Naive thymus-derived CD4-positive, alpha-beta T cell (primary cell): ENCODE results near the gene ZNF385B. TPM values are rescaled to one million over a fixed set of nuclear protein-coding genes. Genes with fewer than 3 reads are reported as not detected.

ENCODE experiments used
- ATAC-seq: fragments of 150-1000 bp; cut with Tn5 transposase; 2 replicates; pipeline ENCODE4 v1.10.0; 2021; ENCODE audit warnings: mild to moderate bottlenecking, moderate library complexity
- CTCF ChIA-PET: fragments of 350-600 bp; sonication (Branson Sonifier 250); formaldehyde crosslinking; loops from one replicate; lab custom pipeline; 2021; ENCODE audit warnings: antibody characterized with exemption; lab: Charles Lee
- POLR2A ChIA-PET: fragments of 350-600 bp; sonication (Branson Sonifier 250); formaldehyde crosslinking; loops from one replicate; lab custom pipeline; 2021; ENCODE audit warnings: antibody characterized with exemption, inconsistent platforms; lab: Charles Lee
- DNase-seq, 9 donors: peaks; one replicate each; pipeline versions ENCODE4 v3.0.0 to v3.0.0-alpha.2; 2020 to 2022; ENCODE audit warnings: mixed read lengths in 1 of 9
- H3K27ac ChIP-seq: one replicate; pipeline ENCODE4 v1.7.0; 2013; ENCODE audit warnings: mild to moderate bottlenecking, low read depth, low read length, moderate library complexity
- H3K27me3 ChIP-seq, 2 donors: one replicate each; pipeline ENCODE4 v1.7.0; 2013; ENCODE audit warnings: low read length in 2 of 2, mild to moderate bottlenecking in 2 of 2, moderate library complexity in 2 of 2; ENCODE audit not compliant: control insufficient read depth in 2 of 2, insufficient read depth in 2 of 2
- H3K36me3 ChIP-seq, 3 experiments: 1 replicate in 2 of 3; 2 replicates in 1 of 3; pipeline ENCODE4 v1.7.0; 2013; ENCODE audit warnings: low read length in 3 of 3, mild to moderate bottlenecking in 3 of 3, moderate library complexity in 1 of 3; ENCODE audit not compliant: insufficient read depth in 3 of 3, control insufficient read depth in 2 of 3
- H3K4me1 ChIP-seq, 2 donors: one replicate each; pipeline ENCODE4 v1.7.0; 2013; ENCODE audit warnings: low read length in 2 of 2, mild to moderate bottlenecking in 2 of 2, moderate library complexity in 1 of 2; ENCODE audit not compliant: control insufficient read depth in 2 of 2, insufficient read depth in 2 of 2
- H3K4me3 ChIP-seq: 2 replicates; pipeline ENCODE4 v1.7.0; 2013; ENCODE audit warnings: mild to moderate bottlenecking, low read length
- H3K9me3 ChIP-seq, 3 experiments: 1 replicate in 2 of 3; 2 replicates in 1 of 3; pipeline ENCODE4 v1.7.0; 2013; ENCODE audit warnings: low read length in 3 of 3; ENCODE audit not compliant: control insufficient read depth in 2 of 3
- H3K27ac Mint-ChIP-seq, 9 donors: one replicate each; pipeline ENCODE4 v1.8.0; 2020 to 2022; ENCODE audit warnings: mixed read lengths in 9 of 9, mild to moderate bottlenecking in 8 of 9, moderate library complexity in 5 of 9, inconsistent platforms in 2 of 9
- H3K27me3 Mint-ChIP-seq, 5 donors: one replicate each; pipeline ENCODE4 v1.8.0; 2021 to 2022; ENCODE audit warnings: mixed read lengths in 5 of 5, mild to moderate bottlenecking in 1 of 5
- H3K36me3 Mint-ChIP-seq, 5 donors: one replicate each; pipeline ENCODE4 v1.8.0; 2020 to 2022; ENCODE audit warnings: mixed read lengths in 5 of 5, mild to moderate bottlenecking in 3 of 5, inconsistent platforms in 1 of 5
- H3K4me1 Mint-ChIP-seq, 7 donors: one replicate each; pipeline ENCODE4 v1.8.0; 2020 to 2022; ENCODE audit warnings: mixed read lengths in 7 of 7, mild to moderate bottlenecking in 3 of 7, inconsistent platforms in 1 of 7
- H3K4me3 Mint-ChIP-seq, 10 donors: one replicate each; pipeline ENCODE4 v1.8.0; 2020 to 2022; ENCODE audit warnings: mild to moderate bottlenecking in 10 of 10, mixed read lengths in 10 of 10, moderate library complexity in 6 of 10, inconsistent platforms in 2 of 10
- H3K9me3 Mint-ChIP-seq, 11 donors: one replicate each; pipeline ENCODE4 v1.8.0; 2020 to 2022; ENCODE audit warnings: mixed read lengths in 11 of 11, mild to moderate bottlenecking in 4 of 11, inconsistent platforms in 1 of 11, moderate library complexity in 1 of 11
- intact Hi-C, 2 donors: fragments of 100-400 bp; cut with micrococcal nuclease; formaldehyde crosslinking; loops; one replicate each; pipeline ENCODE4 v1.15.1; 2023
- polyA plus RNA-seq, 2 donors: library from polyadenylated mRNA; unstranded; fragments of 300-500 nt; fragmentation: Illumina TruSeq; gene quantifications; one replicate each; pipeline ENCODE4 v1.2.3, GENCODE V29; 2021
- total RNA-seq, 6 experiments: library from RNA in 5 of 6; stranded (reverse) in 5 of 6; gene quantifications; 1 replicate in 5 of 6; 2 replicates in 1 of 6; pipeline ENCODE4 v1.2.3 and lab custom pipeline; 2021 to 2026

ZNF385B gene
- total and polyA plus RNA-seq, 7 experiments from 2014 or later, result not detected

DNA sequence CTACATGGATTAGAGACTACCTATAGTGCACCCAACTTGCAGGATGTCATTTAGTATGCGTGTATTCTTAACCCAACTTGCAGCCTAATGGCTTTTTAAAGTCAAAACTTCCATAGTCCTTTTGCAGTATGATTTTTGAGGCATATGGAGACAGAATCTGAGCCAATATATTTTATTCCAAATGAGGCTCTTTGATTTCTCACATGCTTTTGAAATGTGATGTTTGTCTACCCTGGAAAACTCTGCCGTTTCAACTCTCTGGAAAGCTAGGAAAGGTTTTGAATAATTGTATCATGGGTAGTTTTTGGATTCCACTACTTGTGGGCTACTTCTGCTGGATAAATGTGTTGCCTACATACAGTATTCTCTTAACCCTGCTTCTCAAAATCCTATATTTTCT lies 206.6 kb downstream of the ZNF385B start:
- H3K4me1 ChIP-seq, result no peaks in the 10 kb centered on the region
- ATAC-seq (no peak), DNase-seq (no peak)
- H3K4me3 Mint-ChIP-seq, result no peak overlapping the region
- H3K27me3 Mint-ChIP-seq, result peaks cover 0 to 9% (median 0%) of the 10 kb centered on the region in 5 donors
- no peaks in the 10 kb centered on the region for H3K27me3 ChIP-seq
- H3K27ac Mint-ChIP-seq, result no peak overlapping the region
- POLR2A ChIA-PET, result no interaction called here
- H3K4me3 ChIP-seq, result no peak overlapping the region
- H3K9me3 ChIP-seq, result no peaks in the 10 kb centered on the region
- no peaks in the 10 kb centered on the region for H3K36me3 Mint-ChIP-seq
- intact Hi-C loops, result no loop called here
- H3K36me3 ChIP-seq, result no peaks in the 10 kb centered on the region
- H3K4me1 Mint-ChIP-seq, result no peaks in the 10 kb centered on the region
- H3K9me3 Mint-ChIP-seq, result peaks cover 0 to 2% (median 0%) of the 10 kb centered on the region in 11 donors
- H3K27ac ChIP-seq, result no peak overlapping the region
- CTCF ChIA-PET, result no interaction called here

DNA sequence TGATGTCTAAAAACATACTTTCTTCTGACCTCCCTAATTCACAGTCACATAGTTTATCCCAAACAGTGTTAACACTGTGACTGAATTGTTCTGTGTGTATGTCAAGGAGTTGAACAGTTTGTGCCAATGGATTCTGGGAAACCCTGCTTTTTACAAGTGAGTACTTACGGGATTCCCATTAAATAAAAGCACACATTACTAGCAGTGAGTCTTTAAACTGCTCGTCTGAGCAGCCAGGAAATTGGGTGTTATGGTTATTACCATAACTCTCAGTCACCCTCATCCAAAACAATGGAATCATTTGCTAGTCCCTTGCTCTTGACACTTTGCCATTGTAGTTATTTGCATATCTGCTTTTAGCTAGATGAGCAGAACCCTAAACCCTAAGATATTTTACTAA lies 209.1 kb downstream of the ZNF385B start:
- ChIA-PET CTCF (no interaction called here), POLR2A (no interaction called here)
- DNase-seq (no peak), ATAC-seq (no peak)
- H3K36me3 Mint-ChIP-seq, result no peaks in the 10 kb centered on the region
- H3K27ac Mint-ChIP-seq, result no peak overlapping the region
- Histone ChIP-seq H3K9me3 (no peaks in the 10 kb centered on the region), H3K27ac (no peak overlapping the region), H3K4me3 (no peak overlapping the region), H3K27me3 (no peaks in the 10 kb centered on the region), H3K4me1 (no peaks in the 10 kb centered on the region), H3K36me3 (no peaks in the 10 kb centered on the region)
- H3K4me3 Mint-ChIP-seq, result no peak overlapping the region
- peaks cover 0 to 4% (median 0%) of the 10 kb centered on the region in 11 donors for H3K9me3 Mint-ChIP-seq
- no peaks in the 10 kb centered on the region for H3K4me1 Mint-ChIP-seq
- peaks cover 0 to 10% (median 0%) of the 10 kb centered on the region in 5 donors for H3K27me3 Mint-ChIP-seq
- intact Hi-C loops, result no loop called here

DNA sequence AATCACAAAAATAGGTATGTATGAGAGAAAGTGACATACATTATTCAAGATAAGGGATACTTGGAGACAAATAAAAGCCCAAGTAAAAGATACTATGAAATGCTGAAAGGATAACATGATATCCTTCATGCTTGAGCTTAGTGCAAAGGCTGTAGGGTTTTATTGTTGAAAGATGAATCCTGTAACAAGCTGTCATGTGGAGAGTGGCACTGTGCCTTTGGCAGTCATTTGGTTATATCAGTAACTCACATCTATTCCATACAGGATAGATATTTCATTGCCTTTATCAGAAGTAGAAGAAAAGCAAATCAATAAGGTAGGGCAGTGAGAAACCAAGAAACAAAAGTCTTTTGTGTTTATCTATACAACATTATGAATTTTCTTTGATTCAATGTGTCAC lies 211.0 kb downstream of the ZNF385B start:
- intact Hi-C loops, result no loop called here
- Mint-ChIP-seq H3K36me3 (no peaks in the 10 kb centered on the region), H3K27ac (no peak overlapping the region), H3K4me1 (no peaks in the 10 kb centered on the region), H3K27me3 (peaks cover 0 to 16% (median 4%) of the 10 kb centered on the region in 5 donors), H3K9me3 (peaks cover 0 to 2% (median 0%) of the 10 kb centered on the region in 11 donors), H3K4me3 (no peak overlapping the region)
- ATAC-seq (no peak), DNase-seq (no peak)
- Histone ChIP-seq H3K36me3 (no peaks in the 10 kb centered on the region), H3K4me1 (no peaks in the 10 kb centered on the region), H3K27ac (no peak overlapping the region), H3K9me3 (no peaks in the 10 kb centered on the region), H3K4me3 (no peak overlapping the region), H3K27me3 (no peaks in the 10 kb centered on the region)
- CTCF ChIA-PET, result no interaction called here
- POLR2A ChIA-PET, result no interaction called here

DNA sequence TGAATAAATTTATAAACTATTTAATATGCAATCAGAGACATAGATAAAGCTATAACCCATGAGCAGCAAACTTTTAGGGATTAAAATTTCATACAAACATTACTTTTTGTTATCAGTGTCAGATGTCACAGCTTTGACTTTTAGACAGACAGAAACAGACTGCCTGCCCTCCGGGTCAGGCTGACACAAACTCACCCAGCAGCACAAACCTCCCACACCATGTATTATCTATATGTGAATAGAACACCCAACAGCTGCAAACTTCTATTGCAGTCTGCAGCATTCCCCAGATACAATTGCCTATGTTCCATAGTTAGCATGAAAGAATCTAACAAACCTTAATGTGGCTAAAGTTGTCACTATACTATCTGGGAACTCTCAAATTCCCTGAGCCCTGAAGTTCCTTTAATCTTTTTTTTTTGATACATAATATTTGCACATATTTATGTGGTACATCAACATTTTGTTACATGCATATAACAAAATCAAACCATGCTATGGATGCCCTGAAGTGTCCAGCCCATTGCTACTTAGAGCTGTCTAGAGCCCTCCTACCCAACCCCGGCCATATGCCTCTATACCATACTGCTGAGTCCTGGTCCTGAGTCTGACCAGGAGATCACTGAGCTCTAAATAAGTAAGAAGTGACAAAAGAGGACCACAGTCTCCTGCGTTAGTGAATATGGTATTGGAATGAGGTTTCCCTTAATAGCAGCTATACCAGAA lies 214.4 kb downstream of the ZNF385B start:
- ATAC-seq (no peak), DNase-seq (no peak)
- Histone ChIP-seq H3K27ac (no peak overlapping the region), H3K36me3 (no peaks in the 10 kb centered on the region), H3K27me3 (no peaks in the 10 kb centered on the region), H3K4me1 (no peaks in the 10 kb centered on the region), H3K9me3 (no peaks in the 10 kb centered on the region), H3K4me3 (no peak overlapping the region)
- POLR2A ChIA-PET, result interaction anchor here (0.7 kb wide), 1 partner anchor 91 kb away, joined by 4 read pairs; no protein-coding TSS in a partner anchor
- Mint-ChIP-seq H3K27me3 (peaks cover 0 to 16% (median 4%) of the 10 kb centered on the region in 5 donors), H3K36me3 (no peaks in the 10 kb centered on the region), H3K9me3 (peaks cover 0 to 2% (median 0%) of the 10 kb centered on the region in 11 donors), H3K4me1 (no peaks in the 10 kb centered on the region), H3K27ac (no peak overlapping the region), H3K4me3 (no peak overlapping the region)
- intact Hi-C loops, result no loop called here
- CTCF ChIA-PET, result interaction anchor here (0.6 kb wide), 1 partner anchor 21 kb away, joined by 3 read pairs; no protein-coding TSS in a partner anchor

DNA sequence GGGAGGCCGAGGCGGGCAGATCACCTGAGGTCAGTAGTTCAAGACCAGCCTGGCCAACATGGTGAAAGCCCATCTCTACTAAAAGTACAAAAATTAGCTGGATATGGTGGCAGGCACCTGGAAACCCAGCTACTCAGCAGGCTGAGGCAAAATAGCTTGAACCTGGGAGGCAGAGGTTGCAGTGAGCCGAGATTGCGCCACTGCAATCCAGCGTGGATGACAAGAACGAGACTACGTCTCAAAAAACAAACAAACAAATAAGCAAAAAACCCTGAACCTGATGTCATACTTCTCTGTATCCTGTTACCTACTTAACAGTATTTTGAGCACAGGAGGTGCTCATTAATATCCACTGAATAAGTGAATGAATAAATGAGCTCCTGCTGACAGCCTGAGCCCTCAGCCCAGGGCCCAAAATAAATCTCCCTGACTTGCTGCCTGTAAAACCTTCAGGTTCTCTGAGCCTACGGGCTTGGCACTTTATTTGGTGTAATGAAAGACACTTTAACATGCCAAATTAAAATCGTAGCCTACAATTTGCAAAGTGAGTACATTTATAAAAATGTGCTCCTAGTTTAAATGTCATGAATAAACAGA lies 215.1 kb downstream of the ZNF385B start:
- intact Hi-C loops, result no loop called here
- Mint-ChIP-seq H3K27me3 (peaks cover 0 to 16% (median 4%) of the 10 kb centered on the region in 5 donors), H3K27ac (no peak overlapping the region), H3K4me3 (no peak overlapping the region), H3K4me1 (no peaks in the 10 kb centered on the region), H3K9me3 (peaks cover 0 to 2% (median 0%) of the 10 kb centered on the region in 11 donors), H3K36me3 (no peaks in the 10 kb centered on the region)
- CTCF ChIA-PET, result no interaction called here
- H3K9me3 ChIP-seq, result no peaks in the 10 kb centered on the region
- POLR2A ChIA-PET, result interaction anchor here (0.7 kb wide), 1 partner anchor 92 kb away, joined by 4 read pairs; no protein-coding TSS in a partner anchor
- H3K4me3 ChIP-seq, result no peak overlapping the region
- DNase-seq, result no peak
- ATAC-seq, result no peak
- no peak overlapping the region for H3K27ac ChIP-seq
- H3K27me3 ChIP-seq, result no peaks in the 10 kb centered on the region
- H3K36me3 ChIP-seq, result no peaks in the 10 kb centered on the region
- no peaks in the 10 kb centered on the region for H3K4me1 ChIP-seq

DNA sequence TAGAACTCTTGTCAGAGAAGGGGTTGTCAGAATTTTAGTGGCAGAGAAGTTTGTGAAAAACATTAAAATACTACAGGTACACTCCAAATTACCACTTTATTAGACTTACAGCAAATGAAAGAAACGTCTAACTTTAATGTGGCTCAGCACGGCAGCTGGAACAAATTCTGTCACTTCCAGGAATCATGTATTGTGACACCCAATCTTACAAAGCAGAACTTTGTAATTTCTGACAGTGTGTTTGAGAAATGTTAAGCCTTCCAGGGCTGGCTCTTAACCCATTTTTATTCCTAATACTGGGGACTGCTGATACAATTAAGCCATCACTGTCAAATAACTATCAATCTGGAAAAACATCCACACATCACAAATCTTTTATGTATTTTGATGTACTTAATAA lies 216.4 kb downstream of the ZNF385B start:
- Mint-ChIP-seq H3K27ac (no peak overlapping the region), H3K36me3 (no peaks in the 10 kb centered on the region), H3K4me1 (no peaks in the 10 kb centered on the region), H3K4me3 (no peak overlapping the region), H3K9me3 (peaks cover 0 to 2% (median 0%) of the 10 kb centered on the region in 11 donors), H3K27me3 (peaks cover 0 to 16% (median 4%) of the 10 kb centered on the region in 5 donors)
- ChIA-PET POLR2A (no interaction called here), CTCF (no interaction called here)
- ATAC-seq, result no peak
- Histone ChIP-seq H3K4me1 (no peaks in the 10 kb centered on the region), H3K27ac (no peak overlapping the region), H3K9me3 (no peaks in the 10 kb centered on the region), H3K27me3 (no peaks in the 10 kb centered on the region), H3K36me3 (no peaks in the 10 kb centered on the region), H3K4me3 (no peak overlapping the region)
- intact Hi-C loops, result no loop called here
- DNase-seq, result no peak
